UCSD-AML1 (cell line): ENCODE measurements around the gene DMD.
"Not testable (repeated sequence)": the region's sequence is repeated elsewhere in the genome, so short reads cannot be mapped to it uniquely, and the experiment has no call there.

Experiments
- DNase-seq: peaks from one replicate; lab custom pipeline; 2025; ENCODE audit not compliant: unreplicated experiment; lab: John Stamatoyannopoulos, UW

DMD gene

DNA sequence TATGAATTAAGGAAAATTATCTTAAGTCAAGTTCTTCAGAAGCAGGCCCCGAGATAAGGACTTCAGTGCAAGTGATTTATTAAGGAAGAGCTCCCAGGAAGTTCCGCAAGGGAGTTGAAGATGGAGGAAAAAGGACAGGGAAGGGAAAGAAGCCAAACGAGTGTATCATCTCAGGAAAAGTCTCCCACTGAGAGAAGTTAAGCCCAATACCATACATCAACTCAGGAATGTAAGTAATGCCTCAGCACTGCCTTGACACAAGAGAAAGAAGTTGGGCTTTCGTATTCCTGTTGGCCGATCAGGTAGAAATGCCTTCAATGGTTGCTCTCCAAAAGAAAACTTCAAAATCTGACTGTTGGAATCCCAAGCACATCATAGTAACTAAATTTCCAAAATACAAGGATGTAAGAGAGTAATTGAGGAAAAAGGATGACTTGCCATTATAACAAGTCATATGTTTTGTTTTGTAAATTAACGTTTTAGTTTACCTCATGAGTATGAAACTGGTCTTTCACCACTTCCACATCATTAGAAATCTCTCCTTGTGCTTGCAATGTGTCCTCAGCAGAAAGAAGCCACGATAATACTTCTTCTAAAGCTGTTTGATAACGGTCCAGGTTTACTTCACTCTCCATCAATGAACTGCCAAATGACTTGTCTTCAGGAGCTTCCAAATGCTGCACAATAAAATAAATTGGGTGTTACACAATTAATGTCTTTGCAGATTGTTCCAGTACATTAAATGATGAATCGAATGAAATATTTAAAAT lies 566.7 kb downstream of the DMD start:
- DNase-seq = no peak

DNA sequence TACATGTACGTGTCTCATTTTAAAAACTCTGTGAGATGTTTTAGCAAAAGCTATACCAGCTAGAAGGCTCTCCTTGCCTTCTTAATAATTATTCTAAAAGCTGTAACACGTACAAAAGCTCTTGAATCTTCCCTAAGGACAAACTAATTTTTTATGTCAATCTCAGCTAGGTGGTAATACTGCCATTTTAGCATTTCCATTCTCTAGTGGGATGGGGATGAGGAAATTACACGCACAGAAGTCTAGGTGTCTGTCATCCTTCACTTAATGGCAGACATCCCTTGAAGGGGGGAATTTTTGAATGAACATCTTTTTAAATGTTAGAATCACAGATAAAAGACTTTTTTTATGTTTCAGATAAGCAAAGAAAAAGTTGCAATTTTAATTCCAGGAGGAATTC lies 569.1 kb downstream of the DMD start:
- DNase-seq = no peak

- no peak for DNase-seq
These were observed 593.2 kb downstream of the DMD start for GRCh38 chrX:32618154-32618553.

- DNase-seq = no peak
These were observed 596.6 kb downstream of the DMD start for GRCh38 chrX:32614707-32615106.

DNA sequence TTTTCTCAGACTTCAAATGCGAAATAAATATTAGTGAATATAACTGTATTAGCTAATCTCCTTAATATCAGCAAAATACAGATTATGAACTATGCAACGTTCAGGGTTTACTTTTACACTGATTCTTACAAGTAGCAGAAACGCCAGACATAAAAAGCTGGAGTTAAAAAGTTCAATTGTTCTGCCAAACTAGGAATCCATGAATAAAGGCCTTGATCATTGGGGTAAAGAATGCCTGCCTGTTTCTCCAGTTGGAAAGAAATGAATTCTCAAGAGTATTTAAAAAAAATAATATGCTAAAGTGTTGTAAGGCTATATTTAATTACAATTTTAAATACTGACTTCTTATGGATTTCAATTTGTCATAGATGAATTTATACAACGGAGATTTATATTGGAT lies 612.2 kb downstream of the DMD start:
- DNase-seq = no peak

DNA sequence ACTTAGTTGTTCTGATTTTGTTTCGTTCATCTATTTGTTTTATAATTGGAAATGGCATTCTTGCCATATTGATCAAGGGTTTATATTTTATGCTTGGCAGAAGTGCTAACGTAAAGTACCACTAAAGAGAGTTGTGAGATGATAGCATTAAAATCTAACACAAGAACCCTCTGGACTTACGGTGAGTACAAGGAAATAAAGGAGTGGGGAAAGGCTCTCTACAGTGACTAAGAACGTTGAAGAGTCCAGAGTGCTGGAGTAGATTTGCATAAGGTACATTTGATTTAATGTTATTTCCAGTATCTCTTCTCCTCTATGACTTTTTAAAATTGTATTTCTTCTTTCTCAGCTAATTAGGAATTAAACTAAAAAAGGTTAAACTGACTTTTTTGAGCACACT lies 612.6 kb downstream of the DMD start:
- DNase-seq = no peak

- DNase-seq = no peak
These were observed 613.6 kb downstream of the DMD start for GRCh38 chrX:32597777-32598176.

GRCh38 chrX:32592786-32593185 lies 618.6 kb downstream of the DMD start:
- no peak for DNase-seq

DNA sequence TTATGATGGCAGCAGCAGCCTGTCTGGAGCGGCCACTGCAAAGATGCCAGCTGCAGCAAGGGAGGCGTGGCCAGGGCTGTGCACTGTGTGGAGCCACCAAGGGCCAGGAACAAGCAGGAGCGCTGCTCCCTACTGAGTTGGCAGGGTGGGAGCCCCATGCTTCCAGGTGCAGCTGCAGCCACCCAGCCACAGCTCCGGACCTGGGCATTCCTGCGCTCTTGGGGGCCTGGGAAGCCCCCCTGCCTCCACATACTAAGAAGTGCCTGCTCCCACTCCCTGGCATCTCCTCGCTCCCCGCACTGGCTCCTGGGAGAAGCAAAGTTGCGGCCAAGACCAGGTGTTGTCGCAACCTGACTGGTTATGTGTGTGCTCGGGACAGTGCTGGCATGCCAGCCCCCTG lies 619.8 kb downstream of the DMD start:
- no peak for DNase-seq

DNA sequence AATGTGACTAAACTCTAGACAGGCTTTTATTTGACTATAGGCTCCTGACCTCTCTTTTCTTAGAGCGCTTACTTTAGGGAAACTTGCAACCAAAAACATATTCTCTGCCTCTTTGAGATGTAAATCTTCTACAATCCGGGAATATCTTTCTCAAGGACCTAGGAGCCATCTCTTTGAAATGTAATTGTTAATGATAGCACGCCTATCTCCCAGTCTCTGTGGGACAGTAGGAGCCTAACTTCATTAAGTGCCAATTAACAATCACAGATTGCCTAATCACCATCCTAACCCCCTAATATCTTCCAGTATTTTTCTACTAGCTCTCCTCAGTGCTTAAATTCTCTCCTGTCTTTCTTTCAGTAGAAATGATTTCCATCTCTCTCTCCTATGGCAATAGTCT lies 628.6 kb downstream of the DMD start:
- DNase-seq = no peak

DNA sequence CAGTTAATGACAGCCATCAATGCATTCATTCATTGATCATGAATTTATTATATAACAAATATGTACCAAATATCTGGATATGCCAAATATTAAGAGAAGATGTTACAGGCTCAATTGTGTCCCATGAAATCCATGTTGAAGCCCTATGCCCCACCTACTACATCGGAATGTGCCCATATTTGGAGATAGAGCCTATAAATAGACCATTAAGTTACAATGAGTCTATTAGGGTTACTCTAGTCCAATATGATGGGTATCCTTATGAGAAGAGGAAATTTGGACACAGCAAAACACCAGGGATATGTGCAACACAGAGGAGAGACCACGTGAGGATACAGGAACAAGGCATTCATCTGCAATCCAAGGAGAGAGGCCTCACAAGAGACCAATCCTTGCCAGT lies 634.5 kb downstream of the DMD start:
- DNase-seq = no peak

GRCh38 chrX:32572644-32573043 lies 638.7 kb downstream of the DMD start:
- no peak for DNase-seq

- no peak for DNase-seq
These were observed 639.8 kb downstream of the DMD start for GRCh38 chrX:32571579-32571978.

DNA sequence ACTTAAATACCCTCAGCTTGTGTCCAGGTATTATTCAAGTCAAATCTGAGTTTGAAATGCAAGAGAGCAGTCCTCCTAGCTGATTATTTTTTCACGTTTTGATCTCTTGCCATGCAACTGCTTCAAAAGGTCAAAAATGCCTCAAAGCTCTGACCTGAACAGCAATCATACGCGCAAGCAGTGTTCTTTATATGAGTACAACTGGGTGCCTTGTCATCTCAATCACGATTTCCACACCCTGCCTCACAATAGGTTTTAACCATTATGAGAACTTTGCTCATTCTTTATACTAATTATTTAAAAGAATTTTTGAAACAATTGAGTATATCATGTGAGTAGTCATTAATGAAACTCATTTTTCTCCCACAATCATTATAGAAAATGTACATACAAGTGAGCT lies 649.1 kb downstream of the DMD start:
- DNase-seq = no peak

- no peak for DNase-seq
These were observed 666.2 kb downstream of the DMD start for GRCh38 chrX:32545101-32545500.

DNA sequence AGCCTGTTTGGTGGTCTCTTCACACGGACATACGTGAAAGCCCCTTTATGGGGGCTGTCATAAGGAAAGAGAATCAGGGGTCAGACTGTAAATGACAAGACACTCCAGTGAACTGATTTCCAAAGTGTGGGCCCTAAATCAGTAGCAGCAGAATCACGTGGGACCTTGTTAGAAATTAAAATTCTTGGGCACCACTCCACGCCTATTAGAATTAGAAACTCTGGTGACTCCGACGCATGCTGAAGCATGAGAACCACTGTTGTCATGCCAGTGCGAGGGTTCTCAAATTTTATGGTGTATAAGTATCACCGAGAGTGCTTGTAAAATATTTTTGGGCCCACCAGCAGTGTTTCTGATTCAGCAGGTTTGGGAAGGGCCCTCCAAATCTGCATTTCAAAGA lies 672.8 kb downstream of the DMD start:
- DNase-seq = no peak

GRCh38 chrX:32533848-32534247 lies 677.5 kb downstream of the DMD start:
- DNase-seq = no peak

- DNase-seq = no peak
These were observed 679.1 kb downstream of the DMD start for GRCh38 chrX:32532262-32532661.

- DNase-seq = no peak
These were observed 680.4 kb downstream of the DMD start for GRCh38 chrX:32530802-32531403.

DNA sequence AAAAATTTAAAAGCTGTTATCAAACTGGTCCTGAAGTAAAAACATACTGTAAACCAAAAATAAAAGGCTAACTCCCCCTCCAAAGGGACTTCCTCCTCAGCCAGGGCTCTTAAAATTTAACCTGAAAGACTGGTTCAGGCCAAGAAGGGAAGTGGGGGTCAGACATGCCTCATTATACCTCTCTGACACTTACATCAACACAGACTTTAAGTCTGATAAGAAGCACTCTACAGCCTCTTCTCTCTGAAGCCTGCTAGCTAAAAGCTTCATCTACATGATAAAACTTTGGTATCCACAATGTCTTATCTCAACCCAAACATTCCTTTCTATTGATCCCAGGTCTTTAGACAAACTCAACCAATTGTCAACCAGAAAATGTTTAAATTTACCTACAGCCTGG lies 682.9 kb downstream of the DMD start:
- DNase-seq = not testable (repeated sequence)

GRCh38 chrX:32525234-32525633 lies 686.1 kb downstream of the DMD start:
- DNase-seq = no peak

- no peak for DNase-seq
These were observed 687.0 kb downstream of the DMD start for GRCh38 chrX:32524385-32524784.

- DNase-seq = no peak
These were observed 690.6 kb downstream of the DMD start for GRCh38 chrX:32520789-32521188.
